T-cell (primary cell): ENCODE data around the gene BEST2. TPM values are rescaled to one million over a fixed set of nuclear protein-coding genes. Genes with fewer than 3 reads are reported as not detected.
A peak's percentile ranks its signal among the peaks of the same experiment; 100 is the strongest.

ENCODE experiments used
- ATAC-seq, 4 experiments: fragments of 200-7000 bp in 3 of 4; fragments of 150-1000 bp in 1 of 4; cut with Tn5 transposase; replicated peaks in 1 of 4; 1 replicate in 3 of 4; 2 replicates in 1 of 4; pipeline ENCODE4 v1.10.0; 2021; ENCODE audit warnings: moderate library complexity in 3 of 4, mild to moderate bottlenecking in 2 of 4, moderate number of reproducible peaks in 1 of 4
- CTCF ChIA-PET, 2 donors: fragments of 300-600 bp; sonication (Branson Sonifier 250); formaldehyde crosslinking; loops; one replicate each; lab custom pipeline; 2022; ENCODE audit warnings: antibody characterized with exemption in 2 of 2; lab: Charles Lee
- POLR2A ChIA-PET, 2 donors: fragments of 300-600 bp; sonication (Branson Sonifier 250); formaldehyde crosslinking; loops; one replicate each; lab custom pipeline; 2022; ENCODE audit warnings: antibody characterized with exemption in 2 of 2; lab: Charles Lee
- DNase-seq, 35 experiments: peaks; one replicate each; pipeline versions ENCODE4 v3.0.0 to v3.0.0-alpha.2; 2013 to 2023
- H3K27ac ChIP-seq: one replicate; pipeline ENCODE4 v1.5.1; 2013; ENCODE audit warnings: low read length
- H3K27me3 ChIP-seq, 2 experiments: replicated peaks in 1 of 2; 1 replicate in 1 of 2; 2 replicates in 1 of 2; pipeline versions ENCODE4 v1.6.1 to v1.7.0; 2013; ENCODE audit warnings: low read length in 1 of 2, mixed read lengths in 1 of 2; ENCODE audit not compliant: control insufficient read depth in 2 of 2, insufficient read depth in 2 of 2; ENCODE audit errors: extremely low read depth in 1 of 2
- H3K36me3 ChIP-seq, 2 donors: 1 replicate in 1 of 2; 2 replicates in 1 of 2; pipeline versions ENCODE4 v1.6.1 to v1.7.0; 2013; ENCODE audit warnings: low read length in 1 of 2; ENCODE audit not compliant: control insufficient read depth in 2 of 2, insufficient read depth in 1 of 2; ENCODE audit errors: extremely low read depth in 1 of 2
- H3K4me1 ChIP-seq, 2 experiments: 1 replicate in 1 of 2; 2 replicates in 1 of 2; pipeline versions ENCODE4 v1.6.1 to v1.7.0; 2013; ENCODE audit warnings: low read length in 2 of 2, mixed read lengths in 1 of 2; ENCODE audit not compliant: insufficient read depth in 2 of 2, control insufficient read depth in 1 of 2; ENCODE audit errors: extremely low read depth in 1 of 2
- H3K4me3 ChIP-seq, 2 donors: 1 replicate in 1 of 2; 2 replicates in 1 of 2; pipeline versions ENCODE4 v1.5.1 to v1.7.0; 2013; ENCODE audit warnings: mild to moderate bottlenecking in 2 of 2, low read length in 1 of 2, moderate library complexity in 1 of 2; ENCODE audit not compliant: control insufficient read depth in 1 of 2; ENCODE audit errors: extremely low read depth in 1 of 2
- H3K9me3 ChIP-seq: 2 replicates; pipeline ENCODE4 v1.7.0; 2013
- H3K27ac Mint-ChIP-seq, 2 donors: one replicate each; pipeline ENCODE4 v1.8.0; 2020 to 2021; ENCODE audit warnings: mild to moderate bottlenecking in 2 of 2, mixed read lengths in 2 of 2
- H3K27me3 Mint-ChIP-seq, 2 donors: one replicate each; pipeline ENCODE4 v1.8.0; 2021 to 2022; ENCODE audit warnings: mixed read lengths in 2 of 2
- H3K36me3 Mint-ChIP-seq: one replicate; pipeline ENCODE4 v1.8.0; 2021; ENCODE audit warnings: mixed read lengths
- H3K4me1 Mint-ChIP-seq, 3 donors: one replicate each; pipeline ENCODE4 v1.8.0; 2020 to 2022; ENCODE audit warnings: mixed read lengths in 3 of 3, mild to moderate bottlenecking in 1 of 3
- H3K4me3 Mint-ChIP-seq, 3 donors: one replicate each; pipeline ENCODE4 v1.8.0; 2020 to 2022; ENCODE audit warnings: mild to moderate bottlenecking in 3 of 3, mixed read lengths in 3 of 3, moderate library complexity in 3 of 3
- H3K9me3 Mint-ChIP-seq, 3 donors: one replicate each; pipeline ENCODE4 v1.8.0; 2020 to 2022; ENCODE audit warnings: mixed read lengths in 3 of 3
- WGBS: methylation state at CpG from one replicate; pipeline ENCODE4 v1.1.5; 2013; ENCODE audit warnings: missing lambda C conversion rate; ENCODE audit not compliant: insufficient coverage; 5-methylcytosine and 5-hydroxymethylcytosine counted together
- total RNA-seq, 35 experiments: library from RNA in 6 of 35; stranded (reverse) in 6 of 35; fragments of 120-200 nt in 1 of 35; gene quantifications; one replicate each; pipeline versions ENCODE4 v1.2.1 to v1.2.4 and lab custom pipeline; 2013 to 2026

Gene BEST2
- total RNA-seq, 5 donors from 2014 or later (not counting 1 experiment from before 2014, with no cell fraction given) = 0.16 TPM; not detected in 4

DNA sequence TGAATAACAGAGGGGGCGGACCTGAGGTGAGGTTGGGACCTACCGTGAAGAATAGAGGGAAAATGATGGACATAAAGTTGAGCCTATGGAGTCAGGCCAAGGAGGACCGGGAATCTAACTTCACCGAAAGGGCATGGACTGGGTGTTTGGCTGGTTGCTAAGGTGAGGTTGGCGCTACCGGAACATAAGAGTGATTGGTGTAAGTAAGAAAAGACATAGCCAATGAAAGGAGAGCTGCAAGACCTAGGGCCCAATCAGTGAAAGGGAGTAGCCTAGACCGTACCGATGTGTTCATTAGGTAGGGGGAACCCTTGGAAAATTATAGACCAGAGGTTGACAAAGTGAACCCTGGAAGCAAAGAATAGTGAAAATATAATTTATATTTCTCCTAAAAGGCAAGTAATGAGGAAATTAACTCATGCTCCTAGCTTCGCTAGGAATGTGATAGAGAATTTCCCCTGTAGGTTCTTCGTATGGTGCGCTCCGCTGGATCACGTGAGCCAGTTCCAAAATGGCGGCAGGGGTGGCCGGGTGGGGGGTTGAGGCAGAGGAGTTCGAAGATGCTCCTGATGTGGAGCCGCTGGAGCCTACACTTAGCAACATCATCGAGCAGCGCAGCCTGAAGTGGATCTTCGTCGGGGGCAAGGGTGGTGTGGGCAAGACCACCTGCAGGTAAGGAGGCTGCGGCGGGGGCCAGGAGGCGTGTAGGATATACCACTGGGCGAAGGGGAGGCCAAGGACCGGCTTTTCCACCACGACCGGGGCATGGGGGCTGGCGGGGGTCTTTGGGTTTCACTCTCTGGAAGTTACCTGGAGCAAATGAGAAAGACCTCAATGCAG is 14.4 kb upstream of the BEST2 start, which contains the start of gene GET3:
GET3 (plus strand) TSS at position 503 of the 840 bp plus-strand sequence; CDS start at position 512, 9 bp downstream.
- Mint-ChIP-seq H3K36me3 (peaks cover 15% of the 10 kb centered on the region), H3K27ac (peak within 1 kb of the TSS; percentile 96 to 99), H3K9me3 (no peaks in the 10 kb centered on the region), H3K27me3 (no peaks in the 10 kb centered on the region), H3K4me3 (peak within 1 kb of the TSS; percentile 94 to 100 (median 100)), H3K4me1 (peaks cover 39 to 40% (median 39%) of the 10 kb centered on the region in 3 donors)
- Histone ChIP-seq H3K27me3 (no peaks in the 10 kb centered on the region), H3K4me3 (peak within 1 kb of the TSS; percentile 69 to 72), H3K27ac (peak within 1 kb of the TSS; percentile 89), H3K9me3 (no peaks in the 10 kb centered on the region), H3K36me3 (peaks cover 5 to 18% of the 10 kb centered on the region in 2 donors), H3K4me1 (peaks cover 20 to 50% of the 10 kb centered on the region in 2 experiments)
- ChIA-PET POLR2A (interaction anchor here in 1 of 2 donors (0.5 to 1.0 kb wide), 4 partner anchors 55 to 154 kb away, joined by 4 to 5 read pairs (median 4); partner anchors contain the start of genes GCDH and ZNF490), CTCF (interaction anchor here (0.5 to 1.3 kb wide), 6 partner anchors 23 to 1824 kb away, joined by 3 to 7 read pairs (median 4); no protein-coding TSS in a partner anchor)
- DNase-seq = peak; percentile 54 to 91 (median 74)
- WGBS = under 1% methylated on average over 22 of the region's 29 CpGs
- peak; percentile 82 to 85 (median 83) for ATAC-seq

GRCh38 chr19:12737835-12738351 is 13.7 kb upstream of the BEST2 start:
- DNase-seq = no peak
- H3K9me3 ChIP-seq = no peaks in the 10 kb centered on the region
- POLR2A ChIA-PET = interaction anchor here in 1 of 2 donors (0.8 kb wide), 1 partner anchor 54 kb away, joined by 5 read pairs; no protein-coding TSS in a partner anchor
- no peak for ATAC-seq
- Mint-ChIP-seq H3K4me1 (peaks cover 32 to 33% (median 33%) of the 10 kb centered on the region in 3 donors), H3K36me3 (peaks cover 16% of the 10 kb centered on the region), H3K9me3 (no peaks in the 10 kb centered on the region), H3K4me3 (peak overlapping the region; percentile 94 to 100 (median 100)), H3K27ac (no peak overlapping the region), H3K27me3 (no peaks in the 10 kb centered on the region)
- H3K36me3 ChIP-seq = peaks cover 5 to 19% of the 10 kb centered on the region in 2 donors
- H3K27me3 ChIP-seq = no peaks in the 10 kb centered on the region
- H3K4me1 ChIP-seq = peaks cover 17 to 43% of the 10 kb centered on the region in 2 experiments
- CTCF ChIA-PET = interaction anchor here in 1 of 2 donors (0.6 to 1.3 kb wide), 3 partner anchors 22 to 1824 kb away, joined by 3 to 6 read pairs (median 3); no protein-coding TSS in a partner anchor
- 8% methylated on average over 10 of the region's 13 CpGs for WGBS
- H3K27ac ChIP-seq = peak overlapping the region; percentile 89
- H3K4me3 ChIP-seq = peak overlapping the region; percentile 69 to 72

DNA sequence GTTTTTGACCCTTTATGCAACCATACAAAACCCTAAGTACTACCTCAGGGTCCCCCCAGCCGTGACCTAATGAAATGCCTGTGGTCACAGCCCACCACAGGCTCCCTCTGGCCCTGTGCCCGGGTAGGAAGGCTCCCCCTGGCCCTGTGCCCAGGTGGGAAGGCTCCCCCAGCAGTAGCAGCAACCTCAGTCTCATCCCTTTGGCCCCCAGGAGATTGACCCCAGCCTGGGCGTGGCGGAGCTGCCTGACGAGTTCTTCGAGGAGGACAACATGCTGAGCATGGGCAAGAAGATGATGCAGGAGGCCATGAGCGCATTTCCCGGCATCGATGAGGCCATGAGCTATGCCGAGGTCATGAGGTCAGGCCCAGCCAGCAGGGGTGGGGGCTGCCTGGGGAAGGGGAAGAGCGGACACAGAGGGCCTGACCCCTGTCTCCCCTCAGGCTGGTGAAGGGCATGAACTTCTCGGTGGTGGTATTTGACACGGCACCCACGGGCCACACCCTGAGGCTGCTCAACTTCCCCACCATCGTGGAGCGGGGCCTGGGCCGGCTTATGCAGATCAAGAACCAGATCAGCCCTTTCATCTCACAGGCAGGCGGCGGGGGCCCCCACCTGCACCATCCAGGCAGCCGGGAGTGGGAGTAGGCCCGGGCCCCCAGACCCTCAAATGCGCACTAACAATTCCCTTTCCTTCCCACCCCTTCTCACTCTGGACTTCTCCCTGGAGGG is 6.3 kb upstream of the BEST2 start:
- peaks cover 47% of the 10 kb centered on the region for H3K36me3 Mint-ChIP-seq
- ChIA-PET CTCF (interaction anchor here in 1 of 2 donors (0.6 kb wide), 1 partner anchor 179 kb away, joined by 3 read pairs; no protein-coding TSS in a partner anchor), POLR2A (no interaction called here)
- WGBS = 93% methylated on average over 16 of the region's 22 CpGs
- peaks cover 5 to 6% (median 5%) of the 10 kb centered on the region in 3 donors for H3K9me3 Mint-ChIP-seq
- no peaks in the 10 kb centered on the region for H3K9me3 ChIP-seq
- peaks cover 0 to 9% of the 10 kb centered on the region in 2 experiments for H3K4me1 ChIP-seq
- H3K27me3 Mint-ChIP-seq = peaks cover 4 to 5% of the 10 kb centered on the region in 2 donors
- peaks cover 0 to 9% of the 10 kb centered on the region in 2 experiments for H3K27me3 ChIP-seq
- DNase-seq (no peak), ATAC-seq (no peak)
- H3K4me1 Mint-ChIP-seq = peaks cover 4 to 7% (median 5%) of the 10 kb centered on the region in 3 donors
- no peak overlapping the region for H3K4me3 ChIP-seq
- H3K27ac ChIP-seq = no peak overlapping the region
- H3K27ac Mint-ChIP-seq = no peak overlapping the region
- H3K4me3 Mint-ChIP-seq = no peak overlapping the region
- H3K36me3 ChIP-seq = peaks cover 13 to 48% of the 10 kb centered on the region in 2 donors

GRCh38 chr19:12748489-12748888 is 3.1 kb upstream of the BEST2 start:
- peaks cover 4 to 9% (median 7%) of the 10 kb centered on the region in 3 donors for H3K4me1 Mint-ChIP-seq
- H3K9me3 Mint-ChIP-seq = peaks cover 5 to 6% (median 5%) of the 10 kb centered on the region in 3 donors
- H3K27ac ChIP-seq = no peak overlapping the region
- no peak for ATAC-seq
- H3K27me3 ChIP-seq = peaks cover 0 to 34% of the 10 kb centered on the region in 2 experiments
- peaks cover 34% of the 10 kb centered on the region for H3K36me3 Mint-ChIP-seq
- no peak for DNase-seq
- H3K27ac Mint-ChIP-seq = no peak overlapping the region
- H3K4me3 Mint-ChIP-seq = no peak overlapping the region
- H3K36me3 ChIP-seq = peaks cover 13 to 39% of the 10 kb centered on the region in 2 donors
- peaks cover 19 to 22% of the 10 kb centered on the region in 2 donors for H3K27me3 Mint-ChIP-seq
- H3K4me3 ChIP-seq = no peak overlapping the region
- CTCF ChIA-PET = no interaction called here
- 100% methylated on average over 1 of the region's 6 CpGs for WGBS
- POLR2A ChIA-PET = no interaction called here
- no peaks in the 10 kb centered on the region for H3K9me3 ChIP-seq
- peaks cover 0 to 11% of the 10 kb centered on the region in 2 experiments for H3K4me1 ChIP-seq

- no peak overlapping the region for H3K27ac ChIP-seq
- peaks cover 21 to 33% of the 10 kb centered on the region in 2 donors for H3K27me3 Mint-ChIP-seq
- H3K4me3 ChIP-seq = no peak overlapping the region
- peaks cover 4 to 9% (median 7%) of the 10 kb centered on the region in 3 donors for H3K4me1 Mint-ChIP-seq
- peak overlapping the region in 1 of 2 donors; percentile 29 for H3K27ac Mint-ChIP-seq
- peak overlapping the region in 1 of 3 donors; percentile 27 for H3K4me3 Mint-ChIP-seq
- H3K36me3 ChIP-seq = peaks cover 13 to 28% of the 10 kb centered on the region in 2 donors
- ChIA-PET POLR2A (no interaction called here), CTCF (no interaction called here)
- no peaks in the 10 kb centered on the region for H3K9me3 ChIP-seq
- 43% methylated on average over 13 of the region's 24 CpGs for WGBS
- ATAC-seq (peak in 3 of 4 experiments; percentile 31 to 41 (median 39)), DNase-seq (no peak)
- H3K27me3 ChIP-seq = peaks cover 0 to 47% of the 10 kb centered on the region in 2 experiments
- peaks cover 27% of the 10 kb centered on the region for H3K36me3 Mint-ChIP-seq
- peaks cover 5 to 6% (median 5%) of the 10 kb centered on the region in 3 donors for H3K9me3 Mint-ChIP-seq
- peaks cover 0 to 11% of the 10 kb centered on the region in 2 experiments for H3K4me1 ChIP-seq
Observed at GRCh38 chr19:12749938-12750521, 1.6 kb upstream of the BEST2 start.
